GM12892 (cell line): ENCODE measurements around the gene USP2.

Experiments used
- POLR2A ChIP-seq: IDR thresholded peaks from 2 replicates; pipeline ENCODE4 v1.6.1; 2011; ENCODE audit warnings: low read depth, low read length, control low read depth
- POLR2AphosphoS5 ChIP-seq: IDR thresholded peaks from 2 replicates; pipeline ENCODE4 v1.6.1; 2011; ENCODE audit warnings: low read depth, low read length, control low read depth

DNA sequence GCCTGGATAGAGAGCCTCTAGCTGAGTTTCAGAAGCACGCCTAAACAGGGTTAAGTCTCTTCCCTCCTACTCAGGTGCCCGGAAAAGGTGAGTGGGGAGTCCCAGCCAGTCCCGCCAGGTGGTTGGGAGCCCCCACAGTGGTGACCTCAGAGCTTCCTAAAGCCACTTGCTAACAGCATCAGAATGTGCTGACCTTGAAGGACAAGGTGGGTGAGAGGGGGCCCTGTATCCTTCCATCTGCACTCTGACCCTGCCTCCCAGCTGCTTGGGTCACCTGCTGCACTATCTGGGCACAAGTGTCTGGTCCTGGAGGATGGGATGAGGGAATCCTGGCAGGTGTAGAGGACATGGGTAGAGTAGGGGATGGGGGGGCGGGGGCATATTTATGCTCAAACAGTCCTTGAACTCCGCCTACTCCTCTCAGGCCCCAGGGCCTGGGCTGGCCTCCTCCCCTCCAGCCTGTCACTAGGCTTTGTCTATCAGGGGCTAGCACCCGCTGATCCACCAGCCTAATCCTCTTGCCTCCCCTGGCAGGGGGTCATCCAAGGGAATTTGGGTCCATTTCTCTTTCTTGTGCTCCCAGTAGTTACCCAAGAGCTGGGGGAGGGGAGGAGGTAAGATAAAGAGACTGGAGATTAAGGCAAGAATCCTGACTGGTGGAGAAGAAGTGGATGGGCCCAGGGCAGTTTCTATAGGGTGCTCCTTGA lies 3.4 kb downstream of the USP2 start:
- no peak for TF ChIP-seq POLR2AphosphoS5
- TF ChIP-seq POLR2A: no peak
